GM21619 (cell line): ENCODE results near the gene TBXAS1.

ENCODE experiments used
- ATAC-seq: cut with Tn5 transposase; IDR thresholded peaks from one replicate; pipeline ENCODE4 v1.9.1; 2021; ENCODE audit not compliant: unreplicated experiment

The TBXAS1 gene

DNA sequence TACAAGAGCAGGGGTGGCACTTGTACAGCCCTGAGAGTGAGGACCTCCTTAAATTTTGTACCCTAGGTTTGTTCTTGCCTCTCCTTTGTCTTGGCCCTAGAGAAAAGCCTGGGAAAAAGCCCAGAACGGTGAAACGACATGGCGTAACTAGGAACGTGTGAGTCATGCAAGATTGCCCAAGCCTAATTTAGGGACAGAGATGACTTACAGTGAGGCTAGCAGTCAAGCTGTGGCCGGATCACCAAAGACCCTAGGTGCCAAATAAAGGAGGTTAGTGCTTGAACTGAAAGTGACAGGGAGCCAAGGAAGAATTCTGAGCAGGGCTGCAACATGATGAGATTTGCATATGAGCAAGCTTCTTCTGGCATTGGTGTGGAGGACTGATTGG, 25.1 kb downstream of the TBXAS1 start:
- ATAC-seq, result no peak

- no peak for ATAC-seq
Measured at GRCh38 chr7:139854803-139855497, 25.9 kb downstream of the TBXAS1 start.

GRCh38 chr7:139855498-139856270, 26.6 kb downstream of the TBXAS1 start:
- ATAC-seq, result peak; percentile 80

- no peak for ATAC-seq
Measured at GRCh38 chr7:139857791-139858190, 28.7 kb downstream of the TBXAS1 start.

DNA sequence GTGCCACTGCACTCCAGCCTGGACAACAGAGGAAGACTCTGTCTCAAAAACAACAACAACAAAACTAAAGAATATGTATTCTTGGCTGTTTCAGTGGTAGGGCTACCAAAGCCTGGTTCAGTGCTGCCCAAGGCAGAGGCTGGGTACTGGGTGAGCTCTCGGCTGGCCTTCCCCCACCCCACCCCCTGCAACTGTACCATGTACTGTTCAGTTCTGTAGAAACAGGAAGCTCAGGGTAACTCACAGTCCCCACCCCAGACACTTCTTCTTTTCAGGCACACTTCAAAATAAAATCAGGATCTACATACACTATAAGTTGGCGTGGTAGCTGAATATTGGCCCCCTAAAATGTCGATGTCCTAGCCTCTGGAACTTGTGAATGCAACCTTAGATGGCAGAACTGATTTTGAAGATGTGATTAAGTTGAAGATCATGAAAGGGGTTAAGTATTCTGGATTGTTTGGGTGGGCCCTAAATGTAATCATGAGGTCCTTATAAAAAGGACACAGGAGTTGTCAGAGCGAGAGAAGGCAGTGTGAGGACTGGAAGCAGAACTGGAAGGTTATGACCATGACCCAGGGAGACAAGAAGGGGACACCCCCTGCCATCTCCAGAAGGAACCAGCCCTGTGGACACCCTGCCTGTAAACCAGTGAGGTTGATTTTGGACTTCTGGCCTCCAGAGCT, 31.2 kb downstream of the TBXAS1 start:
- ATAC-seq, result no peak

GRCh38 chr7:139861803-139862202, 32.7 kb downstream of the TBXAS1 start:
- ATAC-seq, result no peak

- no peak for ATAC-seq
Measured at GRCh38 chr7:139866047-139866837, 37.2 kb downstream of the TBXAS1 start.

GRCh38 chr7:139867847-139868246, 38.8 kb downstream of the TBXAS1 start:
- ATAC-seq, result no peak

- no peak for ATAC-seq
Measured at GRCh38 chr7:139869886-139870285, 40.8 kb downstream of the TBXAS1 start.

DNA sequence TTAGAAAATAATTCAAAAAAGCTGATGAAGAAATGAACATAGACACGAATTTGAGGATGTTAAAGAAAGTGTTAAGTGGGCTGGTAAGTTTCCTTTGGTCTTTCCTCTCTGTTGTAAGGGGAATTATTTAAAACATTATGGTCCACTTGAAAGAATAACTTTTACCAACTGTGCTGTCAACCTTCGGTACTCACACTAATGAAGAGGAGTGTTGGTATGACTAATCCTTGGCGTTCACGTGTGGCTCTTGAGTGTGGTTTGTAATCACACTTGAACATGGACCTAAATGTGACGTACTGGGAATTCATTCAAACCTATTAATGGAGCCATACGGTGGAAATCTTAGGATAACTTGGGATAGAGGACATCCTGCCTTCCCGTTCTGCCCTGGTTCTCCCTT, 41.3 kb downstream of the TBXAS1 start:
- ATAC-seq, result no peak

DNA sequence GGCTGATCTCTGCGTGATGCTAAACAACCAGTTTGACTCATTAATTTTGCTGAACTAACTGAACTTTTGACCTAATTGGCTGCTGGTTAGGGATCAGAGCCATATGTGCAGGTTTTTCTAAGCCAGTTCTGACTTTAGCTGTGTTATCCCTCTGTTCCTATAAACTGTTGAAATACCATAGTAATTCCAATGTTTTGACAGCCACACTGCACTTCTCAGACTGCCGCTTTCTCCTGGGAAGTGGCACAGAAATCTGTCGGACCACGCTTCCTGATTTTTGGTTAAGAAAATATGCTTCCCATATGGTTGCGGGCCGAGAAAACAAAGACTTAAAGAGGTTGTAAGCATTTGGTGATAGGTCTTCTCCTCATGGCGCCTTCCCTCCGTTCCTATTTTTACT, 42.3 kb downstream of the TBXAS1 start:
- ATAC-seq, result no peak

GRCh38 chr7:139871820-139872219, 42.8 kb downstream of the TBXAS1 start:
- no peak for ATAC-seq

DNA sequence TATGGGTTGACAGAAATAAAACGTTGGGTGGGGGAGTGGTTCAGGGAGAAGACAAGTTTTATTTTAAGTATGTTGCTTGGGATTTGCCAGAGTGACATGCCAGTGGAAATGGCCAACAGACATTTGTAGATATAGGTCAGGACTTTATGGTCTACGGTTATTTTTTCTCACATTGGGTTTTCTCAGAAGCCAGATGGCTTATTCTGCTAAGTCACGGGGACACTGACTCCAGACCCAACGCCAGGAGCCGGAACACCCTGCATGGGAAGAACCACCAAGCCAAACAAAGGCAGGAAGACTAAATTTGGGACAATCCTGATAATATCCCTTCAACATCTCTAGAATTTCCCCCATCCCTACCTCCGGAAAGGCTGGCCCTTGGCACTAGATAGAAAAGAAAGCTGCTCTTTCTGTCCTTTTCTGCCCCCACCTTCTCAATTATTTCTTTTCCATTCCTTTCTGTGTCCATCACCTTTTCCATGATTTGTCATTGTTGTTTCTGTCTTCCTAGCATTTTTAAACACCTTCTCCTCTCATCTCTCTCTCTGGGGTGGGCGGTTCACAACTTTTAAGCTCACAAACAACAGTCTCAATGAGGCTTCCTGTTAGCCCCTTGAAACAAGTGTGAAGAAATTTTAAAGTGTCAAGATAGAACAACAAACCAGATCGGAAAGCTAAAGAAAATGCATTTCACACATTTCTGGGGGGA, 44.7 kb downstream of the TBXAS1 start:
- ATAC-seq, result no peak

DNA sequence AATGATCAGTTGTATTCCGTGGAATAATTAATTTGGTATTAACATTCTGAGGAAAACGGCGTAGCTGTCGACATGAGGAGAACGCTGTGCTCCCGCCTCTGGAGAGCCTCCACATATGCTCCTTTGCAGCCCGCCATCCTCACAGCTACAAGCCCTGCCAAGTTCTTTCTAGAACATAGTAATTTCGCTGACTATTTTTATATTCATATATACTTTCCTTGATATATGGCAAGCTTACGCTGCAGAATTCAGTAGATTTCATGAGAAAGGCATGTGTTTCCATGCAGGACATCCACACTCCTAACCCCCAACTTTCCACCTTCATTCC, 45.2 kb downstream of the TBXAS1 start:
- no peak for ATAC-seq

- peak; percentile 81 for ATAC-seq
Measured at GRCh38 chr7:139875821-139876241, 46.8 kb downstream of the TBXAS1 start.

DNA sequence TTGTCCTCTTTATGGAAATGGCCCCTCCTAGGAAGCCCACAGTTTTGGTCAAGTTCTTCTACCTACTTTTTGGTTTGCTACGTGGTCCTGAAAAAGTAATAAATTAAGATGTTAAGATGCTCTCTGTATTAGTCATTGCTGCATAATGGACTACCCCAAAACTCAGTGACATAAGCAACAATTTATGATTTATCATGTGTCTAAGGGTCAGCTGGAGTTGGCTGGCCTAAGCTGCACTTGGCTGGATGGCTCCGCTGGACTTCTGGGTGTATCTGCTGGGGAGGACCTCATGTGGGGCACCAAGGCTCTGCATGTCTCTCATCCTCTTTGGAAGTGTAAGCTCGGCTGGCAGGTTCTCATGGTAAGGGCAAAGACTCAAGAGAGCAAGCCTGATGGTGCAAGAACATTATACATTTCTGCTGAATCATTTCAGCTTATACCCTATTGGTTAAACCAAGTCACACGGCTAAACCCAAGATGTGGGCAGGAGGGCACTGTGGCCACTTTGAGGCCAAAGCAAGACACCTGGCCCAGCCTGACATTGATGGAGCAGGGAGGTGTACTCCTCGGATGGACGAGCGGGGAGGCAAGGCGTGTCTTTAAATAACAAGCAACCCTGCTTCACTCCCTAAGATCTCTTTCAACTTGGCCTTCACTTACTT, 47.7 kb downstream of the TBXAS1 start:
- no peak for ATAC-seq

GRCh38 chr7:139883814-139884213, 54.8 kb downstream of the TBXAS1 start:
- no peak for ATAC-seq

DNA sequence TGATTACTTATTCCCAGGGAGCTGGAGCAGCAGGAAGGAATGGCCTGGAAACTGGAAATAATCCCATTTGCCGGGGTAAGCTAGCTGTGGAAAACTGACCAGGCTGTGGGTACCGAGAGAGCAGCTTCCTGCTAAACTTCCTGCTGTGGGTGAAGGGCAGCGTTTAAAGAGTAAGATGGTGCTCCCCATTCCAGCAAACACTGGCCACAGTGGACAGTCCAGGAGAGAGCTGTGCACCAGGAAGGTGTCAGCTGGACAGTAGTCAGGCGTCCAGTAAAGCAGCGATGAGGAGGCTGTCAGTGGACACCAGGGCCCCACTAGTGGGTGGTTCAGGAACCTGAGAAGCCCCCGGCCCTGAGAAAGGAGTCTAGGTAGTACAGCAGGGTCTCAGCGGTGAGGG, 55.4 kb downstream of the TBXAS1 start:
- ATAC-seq, result no peak

DNA sequence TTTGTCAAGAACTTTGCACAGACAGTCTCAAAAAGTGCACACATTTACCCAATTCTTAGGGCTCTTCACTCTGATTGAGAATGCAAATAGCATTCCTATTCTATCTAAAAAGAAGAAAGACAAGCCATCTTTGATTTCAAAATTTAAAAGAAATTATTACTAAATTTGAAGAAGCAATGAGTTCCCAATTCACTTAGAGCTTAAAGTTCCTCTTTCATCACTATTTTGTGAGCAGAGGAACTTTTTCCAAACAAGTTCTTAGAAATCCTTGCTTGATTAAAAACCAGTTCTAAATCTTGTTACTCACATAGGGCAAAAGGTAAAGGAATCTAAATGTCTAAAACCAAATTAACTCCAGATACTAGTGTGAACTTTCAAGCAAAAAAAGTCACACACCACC, 56.4 kb downstream of the TBXAS1 start:
- ATAC-seq, result no peak

DNA sequence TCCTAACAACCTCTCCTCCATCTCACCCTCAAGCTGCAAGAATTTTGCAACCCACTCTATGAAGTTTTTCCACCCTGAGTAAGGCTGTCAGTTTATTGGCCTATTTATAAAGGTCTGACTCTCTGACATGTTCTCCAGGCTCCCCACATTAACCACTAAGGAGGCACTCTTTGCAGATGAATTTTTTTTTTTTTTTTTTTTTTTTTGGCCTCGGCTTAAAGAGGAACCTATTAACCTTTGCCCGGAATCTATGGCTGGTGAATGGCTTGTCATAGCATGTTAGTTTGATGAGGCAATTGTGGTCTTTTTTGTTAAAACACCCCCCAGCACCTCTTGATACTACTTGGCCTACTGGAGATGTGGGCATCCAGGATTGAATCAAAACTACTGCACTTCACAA, 57.1 kb downstream of the TBXAS1 start:
- ATAC-seq, result no peak
